HS-27A (cell line): ENCODE measurements around the gene DIS3L2.

ENCODE experiments used
- DNase-seq: peaks from one replicate; pipeline ENCODE4 v3.0.0-alpha.2; 2012; ENCODE audit warnings: low read depth, missing footprints

DIS3L2 gene

GRCh38 chr2:232195487-232195886 is 234.0 kb downstream of the DIS3L2 start:
- DNase-seq, result no peak

GRCh38 chr2:232196802-232197201 is 235.3 kb downstream of the DIS3L2 start:
- DNase-seq, result no peak

GRCh38 chr2:232200195-232200594 is 238.7 kb downstream of the DIS3L2 start:
- DNase-seq, result no peak

DNA sequence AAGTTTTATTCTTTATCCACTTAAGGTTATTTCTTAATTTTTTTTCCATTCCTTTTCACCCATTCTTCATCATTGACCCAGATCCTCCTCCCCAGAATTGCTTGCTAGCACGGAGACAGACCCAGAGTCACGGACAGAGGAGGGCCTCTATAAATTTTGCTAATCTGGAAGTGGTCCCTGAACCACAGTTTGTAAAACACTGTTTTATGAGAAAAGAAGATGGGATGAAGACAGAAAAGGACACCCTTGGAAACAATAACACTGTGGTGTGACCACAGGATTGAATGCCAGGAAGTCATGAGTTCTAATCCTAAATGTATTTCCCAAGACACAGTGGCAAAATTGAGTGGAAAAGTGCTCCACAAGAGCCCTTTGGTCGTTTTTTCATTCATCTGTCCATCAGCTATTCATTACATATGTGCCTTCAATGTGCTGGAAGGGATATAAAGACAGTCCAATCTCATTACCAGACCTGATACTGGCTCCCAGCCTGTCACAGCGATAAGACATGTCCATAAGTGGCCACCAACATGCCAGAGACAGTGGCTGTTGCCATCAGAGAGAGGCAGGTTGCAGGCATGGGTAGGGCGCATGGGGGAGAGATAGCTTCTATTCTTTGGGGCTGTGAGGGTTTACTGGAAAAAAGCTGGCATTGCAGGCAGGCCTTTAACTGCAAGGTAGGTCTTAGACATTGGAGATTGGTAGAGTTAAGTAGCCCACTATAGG is 241.8 kb downstream of the DIS3L2 start:
- DNase-seq, result no peak

DNA sequence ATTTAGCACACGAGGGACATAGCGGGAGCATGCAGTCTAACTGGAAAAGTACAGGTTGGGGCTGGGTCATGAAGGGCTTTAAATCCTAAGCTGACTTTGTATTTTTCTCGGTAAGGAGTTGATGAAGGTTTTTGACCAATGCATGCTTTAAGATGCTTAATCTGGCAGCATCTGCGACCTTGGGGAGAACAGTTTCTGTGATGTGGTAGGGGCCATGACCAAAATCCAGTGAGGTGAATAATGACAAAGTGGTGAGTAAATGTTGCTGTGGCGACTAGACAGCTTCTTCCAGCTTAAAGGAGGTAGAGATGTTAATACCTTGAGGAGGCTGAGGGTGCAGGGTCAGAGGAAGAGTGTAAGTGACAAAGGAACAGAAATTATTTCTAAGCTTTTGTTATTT is 242.4 kb downstream of the DIS3L2 start:
- no peak for DNase-seq

DNA sequence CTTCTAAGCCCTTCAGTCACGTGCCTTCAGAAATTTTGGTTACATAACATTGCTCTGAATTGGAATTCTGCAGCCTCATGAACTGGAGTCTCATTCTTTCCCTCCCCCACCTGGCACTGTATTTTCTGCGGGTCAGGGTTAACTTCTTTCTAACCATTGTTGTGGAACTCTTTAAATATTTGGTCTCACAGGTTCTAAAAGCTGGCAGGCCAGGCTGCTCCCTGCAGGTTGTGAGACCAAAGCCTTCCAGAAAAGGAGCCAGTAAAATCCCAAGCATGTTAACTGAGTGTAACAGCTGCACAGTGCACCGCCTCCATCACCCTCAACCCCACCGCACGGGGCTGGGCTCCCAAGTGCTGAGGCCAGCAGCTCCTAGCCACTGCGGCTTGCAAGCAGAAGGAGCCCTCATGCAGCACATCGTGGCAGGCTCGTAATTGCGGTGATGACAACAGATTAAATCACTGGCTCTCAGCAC is 243.0 kb downstream of the DIS3L2 start:
- no peak for DNase-seq

DNA sequence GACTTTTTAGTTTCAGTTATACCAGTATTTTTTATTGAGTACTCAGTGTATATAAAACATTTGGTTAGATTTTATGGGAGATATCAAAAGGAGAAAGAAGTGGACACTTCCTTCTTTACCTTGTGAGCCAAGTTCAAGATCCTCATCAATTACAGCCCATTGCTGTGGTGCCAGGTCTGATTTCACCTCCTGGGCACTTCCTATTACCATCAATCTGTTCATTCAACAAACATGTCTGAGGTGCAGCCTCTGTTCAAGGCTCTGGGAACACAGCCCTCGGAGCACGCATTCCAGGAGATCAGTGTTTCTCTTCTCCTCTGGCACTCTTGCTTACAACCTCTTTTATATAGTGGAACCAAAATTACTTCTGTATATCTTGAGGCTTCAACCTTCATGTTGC is 245.7 kb downstream of the DIS3L2 start:
- no peak for DNase-seq

- no peak for DNase-seq
Measured at GRCh38 chr2:232210306-232210705, 248.8 kb downstream of the DIS3L2 start.

- DNase-seq, result no peak
Measured at GRCh38 chr2:232211743-232212686, 250.5 kb downstream of the DIS3L2 start.

GRCh38 chr2:232213176-232213575 is 251.7 kb downstream of the DIS3L2 start:
- no peak for DNase-seq

- DNase-seq, result no peak
Measured at GRCh38 chr2:232214053-232214452, 252.5 kb downstream of the DIS3L2 start.

DNA sequence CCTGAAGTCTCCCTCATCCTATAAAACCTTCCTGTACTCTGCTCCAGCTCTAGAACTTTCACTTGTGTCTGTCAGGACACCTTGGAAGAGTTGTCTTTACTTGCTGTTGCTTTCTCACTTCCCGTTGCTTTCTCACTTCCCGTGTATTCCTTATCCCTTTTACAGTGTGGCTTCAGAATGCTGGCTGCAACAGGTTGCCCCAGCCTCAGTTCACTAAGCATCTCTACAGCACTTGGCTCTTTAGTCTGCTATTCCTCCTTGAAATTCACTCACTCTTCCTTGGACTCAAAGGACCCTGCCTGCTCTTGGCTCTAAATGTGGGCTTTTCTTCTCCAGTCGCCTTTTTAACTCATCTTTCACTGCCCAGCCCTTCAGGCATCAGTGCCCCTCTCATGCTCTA is 254.5 kb downstream of the DIS3L2 start:
- DNase-seq, result no peak

GRCh38 chr2:232218778-232219495 is 257.4 kb downstream of the DIS3L2 start:
- no peak for DNase-seq

- no peak for DNase-seq
Measured at GRCh38 chr2:232219496-232219870, 258.0 kb downstream of the DIS3L2 start.

DNA sequence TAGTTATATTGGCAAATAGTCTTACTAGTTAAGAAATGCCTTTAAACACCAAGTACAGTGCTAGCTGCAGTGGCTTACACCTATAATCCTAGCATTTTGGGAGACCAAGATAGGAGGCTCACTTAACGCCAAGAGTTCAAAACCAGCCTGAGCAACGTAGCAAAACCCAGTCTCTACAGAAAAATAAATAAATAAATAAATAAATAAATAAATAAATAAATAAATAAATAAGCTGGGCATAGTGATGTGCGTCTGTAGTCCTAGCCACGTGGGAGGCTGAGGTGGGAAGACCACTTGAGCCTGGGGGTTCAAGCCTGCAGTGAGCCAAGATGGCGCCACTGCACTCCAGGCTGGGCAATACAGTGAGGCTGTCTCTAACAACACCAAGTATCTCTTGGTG is 258.4 kb downstream of the DIS3L2 start:
- no peak for DNase-seq

- no peak for DNase-seq
Measured at GRCh38 chr2:232225429-232225828, 263.9 kb downstream of the DIS3L2 start.

DNA sequence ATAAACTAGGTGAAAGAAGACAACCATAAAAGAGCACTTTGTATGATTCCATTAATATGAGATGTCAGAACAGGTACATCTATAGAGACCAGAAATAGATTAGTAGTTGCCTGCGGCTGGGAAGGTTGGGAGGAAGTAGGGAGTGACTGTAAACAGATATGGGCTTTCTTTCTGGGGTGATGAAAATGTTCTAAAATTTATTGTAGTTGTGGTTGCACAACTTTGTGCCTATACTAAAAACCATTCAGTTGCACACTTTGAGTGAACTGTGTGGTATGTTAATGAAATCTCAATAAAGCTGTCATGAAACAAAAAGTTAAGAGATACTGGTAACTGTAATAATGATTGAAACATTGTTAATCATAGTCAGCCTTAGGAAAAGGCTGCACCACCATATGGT is 264.4 kb downstream of the DIS3L2 start:
- DNase-seq, result no peak

GRCh38 chr2:232228332-232228731 is 266.8 kb downstream of the DIS3L2 start:
- DNase-seq, result no peak

DNA sequence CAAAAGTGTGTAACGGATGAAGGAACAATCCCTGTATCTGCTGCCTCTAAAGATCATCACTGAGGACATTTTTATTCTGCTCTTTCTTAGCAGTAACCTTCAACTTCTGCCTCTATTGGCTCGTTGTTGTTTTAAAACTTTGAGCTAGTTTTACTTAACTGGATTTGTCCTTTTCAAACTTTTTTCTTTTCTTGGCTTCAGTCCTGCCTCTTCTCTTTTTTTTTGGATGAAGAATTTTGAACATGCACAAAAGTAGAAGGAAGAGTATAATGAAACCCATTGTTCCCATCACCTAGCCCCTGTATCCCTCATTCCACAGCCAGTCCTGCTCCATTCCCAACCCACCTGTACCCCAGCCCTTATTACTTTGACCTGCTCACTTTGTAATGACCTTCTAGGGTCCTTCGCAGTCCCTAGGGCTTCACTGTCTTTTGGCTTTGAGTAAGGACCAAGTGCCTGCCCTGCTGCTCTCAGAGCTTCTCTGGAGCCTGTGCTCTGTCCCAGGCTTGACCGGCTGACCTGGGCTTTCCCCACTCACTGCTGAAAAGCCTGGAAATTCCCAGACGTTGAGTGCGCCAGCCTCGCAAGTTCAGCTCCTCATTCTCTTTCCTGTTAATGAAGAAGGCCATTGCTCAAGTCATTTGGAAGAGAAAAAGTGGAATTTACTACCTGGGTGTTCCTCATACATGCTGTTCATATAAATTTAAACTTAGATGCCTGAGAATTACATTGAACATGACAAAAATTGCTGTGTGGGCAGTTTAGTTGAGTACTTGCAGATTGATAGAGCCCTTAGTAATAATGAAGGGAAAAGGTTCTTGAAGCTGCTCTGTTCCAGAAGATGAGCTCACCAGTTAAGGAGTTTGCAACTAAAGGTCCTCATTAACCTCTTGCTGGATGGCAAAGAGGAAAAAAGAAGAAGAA is 267.7 kb downstream of the DIS3L2 start:
- no peak for DNase-seq

DNA sequence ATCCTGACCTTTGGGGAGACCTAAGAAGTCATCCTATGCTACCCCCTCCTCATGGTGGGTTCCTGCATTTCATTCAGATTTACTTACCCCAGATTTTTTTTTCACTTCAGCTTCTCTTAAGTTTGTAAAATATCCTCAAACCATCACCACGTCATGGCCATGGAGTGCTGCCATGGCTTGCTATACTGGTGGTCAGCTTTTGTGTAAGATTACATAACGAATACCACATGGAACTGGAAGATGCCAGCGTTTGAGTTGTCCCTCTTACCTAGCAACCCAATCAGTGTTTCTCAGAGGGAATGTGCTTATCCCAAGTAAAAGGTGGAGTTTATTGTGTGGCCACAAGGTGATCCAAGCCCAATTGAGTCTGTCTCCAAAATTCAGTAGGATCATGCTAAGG is 268.4 kb downstream of the DIS3L2 start:
- DNase-seq, result no peak

DNA sequence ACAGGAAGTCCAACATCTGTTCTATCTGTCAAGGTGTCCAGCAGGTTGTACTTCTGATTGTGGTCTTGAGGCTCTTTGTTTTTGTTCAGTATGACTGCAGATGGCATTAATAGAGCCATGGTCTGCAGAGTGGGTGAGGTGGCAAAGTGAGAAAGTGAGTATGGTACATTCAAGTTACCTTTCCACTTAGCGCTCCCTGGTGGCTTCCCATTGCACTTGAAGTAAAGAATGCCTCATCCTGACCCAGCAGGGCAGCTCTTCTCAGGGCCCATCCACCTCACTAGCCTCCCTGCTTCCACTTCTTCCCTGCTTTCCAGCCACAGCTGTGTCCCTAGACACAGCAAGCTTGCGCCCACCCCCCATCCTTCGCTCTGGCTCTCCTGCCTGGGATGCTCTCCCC is 269.0 kb downstream of the DIS3L2 start:
- no peak for DNase-seq
